Measurements from ENCODE around the gene ABCF2. TPM values are rescaled to one million over a fixed set of nuclear protein-coding genes. Genes with fewer than 3 reads are reported as not detected.

ABCF2 gene
- total and polyA plus RNA-seq, 2 of the 4 experiments (the other 2 are of a cell fraction) = 46.2 to 103 TPM

DNA sequence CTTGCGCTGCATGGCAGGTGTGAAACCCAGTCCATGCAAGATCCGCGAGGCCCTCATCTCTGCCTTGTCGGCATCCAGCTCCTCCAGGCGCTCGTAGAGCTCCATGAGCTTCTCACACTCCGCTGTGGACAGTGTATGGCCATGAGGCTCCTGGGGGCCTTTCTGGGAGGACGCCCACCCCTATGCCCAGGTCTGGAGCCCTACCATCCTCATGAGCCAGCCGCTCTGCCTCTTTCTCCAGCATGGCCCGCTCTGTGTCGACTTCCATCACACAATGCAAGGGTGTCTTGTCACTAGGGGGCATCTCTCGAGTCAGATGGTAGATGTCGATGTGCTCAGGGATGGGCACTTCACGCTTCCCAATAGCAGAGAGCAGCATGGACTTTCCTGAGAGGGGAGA is 3.3 kb downstream of the ABCF2 start:
- Histone ChIP-seq H2AK5ac (ENCODE audit: low read depth, low read length) (no peak overlapping the region), H4K20me1 (ENCODE audit: insufficient read depth, low read length) (no peaks in the 10 kb centered on the region), H3K9me1 (ENCODE audit: insufficient read depth, low read length) (peaks cover 4% of the 10 kb centered on the region), H2BK15ac (ENCODE audit: low read depth, low read length) (no peak overlapping the region), H3K36me3 (ENCODE audit: control insufficient read depth, insufficient read depth, low read length) (peaks cover 43% of the 10 kb centered on the region), H3K9ac (ENCODE audit: low read depth, low read length) (no peak overlapping the region), H3K79me1 (ENCODE audit: low read depth in 1 of 2, low read length in 2 of 2) (peaks cover 15 to 37% of the 10 kb centered on the region in 2 experiments), H3K4me3 (ENCODE audit: insufficient read depth, low read depth, low read length) (no peak overlapping the region), H3K18ac (ENCODE audit: low read depth, low read length) (no peak overlapping the region), H3K9me3 (ENCODE audit: control insufficient read depth, insufficient read depth, low read length) (no peaks in the 10 kb centered on the region), H3K4me2 (ENCODE audit: low read depth, low read length) (no peak overlapping the region), H2BK5ac (ENCODE audit: low read depth, low read length, poor library complexity, severe bottlenecking) (no peak overlapping the region), H3K4me1 (ENCODE audit: control insufficient read depth, insufficient read depth, low read length) (peaks cover 7% of the 10 kb centered on the region), H3K23ac (ENCODE audit: low read depth, low read length) (no peak overlapping the region), H3K14ac (replicated peaks; ENCODE audit: low read depth, low read length) (no peak overlapping the region), H2AK9ac (replicated peaks; ENCODE audit: low read depth, low read length, poor library complexity) (no peak overlapping the region), H4K8ac (ENCODE audit: low read depth in 2 of 2, low read length in 2 of 2) (no peak overlapping the region), H3K27ac (ENCODE audit: insufficient read depth, low read length) (no peak overlapping the region), H4K5ac (ENCODE audit: low read depth, low read length) (no peak overlapping the region), H4K91ac (ENCODE audit: insufficient read depth, low read depth, low read length) (no peak overlapping the region), H2AFZ (replicated peaks; ENCODE audit: low read length, poor library complexity) (no peak overlapping the region), H3K4ac (ENCODE audit: low read depth, low read length) (no peak overlapping the region), H3K56ac (ENCODE audit: extremely low read depth, insufficient read depth, low read length) (no peak overlapping the region), H2BK20ac (ENCODE audit: low read depth, low read length) (no peak overlapping the region), H3K27me3 (ENCODE audit: control insufficient read depth, insufficient read depth, low read length) (no peaks in the 10 kb centered on the region), H2BK120ac (ENCODE audit: low read depth, low read length) (no peak overlapping the region)
- no peak for TF ChIP-seq FOS (IDR thresholded peaks at IDR 0.05; ENCODE audit: low read depth, low read length)
- TF ChIP-seq, protein P1, sequence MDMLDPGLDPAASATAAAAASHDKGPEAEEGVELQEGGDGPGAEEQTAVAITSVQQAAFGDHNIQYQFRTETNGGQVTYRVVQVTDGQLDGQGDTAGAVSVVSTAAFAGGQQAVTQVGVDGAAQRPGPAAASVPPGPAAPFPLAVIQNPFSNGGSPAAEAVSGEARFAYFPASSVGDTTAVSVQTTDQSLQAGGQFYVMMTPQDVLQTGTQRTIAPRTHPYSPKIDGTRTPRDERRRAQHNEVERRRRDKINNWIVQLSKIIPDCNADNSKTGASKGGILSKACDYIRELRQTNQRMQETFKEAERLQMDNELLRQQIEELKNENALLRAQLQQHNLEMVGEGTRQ (IDR thresholded peaks at IDR 0.05; ENCODE audit: low read depth, low read length) = no peak
- TF ChIP-seq RAD21 (IDR thresholded peaks at IDR 0.05; ENCODE audit: low read length) = no peak
- in situ Hi-C loops (cut with MboI; ENCODE audit: low sequenced_read_pairs) (no loop called here), intact Hi-C loops (cut with micrococcal nuclease) (no loop called here), dilution Hi-C loops (cut with HindIII; ENCODE audit: low sequenced_read_pairs, unreplicated experiment) (no loop called here)
- POLR2A ChIA-PET (ENCODE audit: unreplicated experiment) = no interaction called here
- DNase-seq (no peak), ATAC-seq (ENCODE audit: low read depth) (no peak)
- 95% methylated on average over 7 of the region's 14 CpGs; no CpG with 5 or more reads in 1 of the 2 experiments for WGBS, 2 experiments (ENCODE audit: extremely low coverage in 2 of 2, insufficient read length in 1 of 2)
- CTCF ChIA-PET = no interaction called here
- no TSS peak for BruUV-seq (replicated peaks)

Measured in IMR-90 (cell line).